Left lung (tissue), 10 donors: ENCODE measurements around the gene ZNF148. TPM values are rescaled to one million over a fixed set of nuclear protein-coding genes. Genes with fewer than 3 reads are reported as not detected.

Experiments used
- ATAC-seq: fragments of 200-7000 bp; cut with Tn5 transposase; one replicate; pipeline ENCODE4 v1.9.1; 2020; ENCODE audit warnings: moderate library complexity
- DNase-seq, 4 donors: peaks; one replicate each; pipeline ENCODE4 v3.0.0-alpha.2; 2013 to 2020
- H3K27ac ChIP-seq, 2 donors: fragments of 200-600 bp; sonication (generic) in 1 of 2; one replicate each; pipeline versions ENCODE4 v1.5.0 to v1.8.0; 2020 to 2021
- H3K27me3 ChIP-seq, 2 donors: fragments of 200-600 bp; sonication (generic) in 1 of 2; one replicate each; pipeline versions ENCODE4 v1.5.0 to v1.8.0; 2020 to 2021
- H3K36me3 ChIP-seq, 2 donors: fragments of 200-600 bp; sonication (generic) in 1 of 2; one replicate each; pipeline versions ENCODE4 v1.5.0 to v1.8.0; 2020 to 2021
- H3K4me1 ChIP-seq, 2 donors: fragments of 200-600 bp; one replicate each; pipeline ENCODE4 v1.8.0; 2021
- H3K4me3 ChIP-seq, 2 donors: fragments of 200-600 bp; sonication (generic) in 1 of 2; one replicate each; pipeline versions ENCODE4 v1.5.0 to v1.8.0; 2020 to 2021; ENCODE audit warnings: mild to moderate bottlenecking in 1 of 2
- H3K9me3 ChIP-seq, 2 donors: fragments of 200-600 bp; sonication (generic) in 1 of 2; one replicate each; pipeline versions ENCODE4 v1.5.0 to v1.8.0; 2020 to 2021
- intact Hi-C, 2 donors: fragments of 100-400 bp; cut with DNase I; formaldehyde crosslinking; loops; one replicate each; pipeline versions ENCODE4 v1.11.2 to v1.14.2; 2022
- polyA plus RNA-seq, 6 donors: library from polyadenylated mRNA; unstranded; fragments of 120-200 nt; gene quantifications; one replicate each; pipeline ENCODE4 v1.2.1, GENCODE V29; 2013; ENCODE audit not compliant: insufficient read length in 6 of 6
- total RNA-seq, 2 donors: library from RNA; stranded (reverse); fragmentation: NEBNext Ultra II Directional; extraction: Animal tissue kit (Norgen Biotek cat#: 25700); gene quantifications; one replicate each; pipeline ENCODE4 v1.2.1, GENCODE V29; 2021
- TF ChIP-seq, protein P1 (sequence below), 2 donors: fragments of 200-600 bp; sonication (generic) in 1 of 2; IDR thresholded peaks; one replicate each; pipeline versions ENCODE4 v1.5.0 to v1.8.0; 2021; ENCODE audit warnings: antibody characterized with exemption in 2 of 2
- donor health status: DM: no; HTN: yes; CAD: no.
- donor health status: DM: no; HTN: no; CAD: no.

Gene ZNF148
- total and polyA plus RNA-seq, 8 donors = 35.2 to 44.9 (median 40.3) TPM

DNA sequence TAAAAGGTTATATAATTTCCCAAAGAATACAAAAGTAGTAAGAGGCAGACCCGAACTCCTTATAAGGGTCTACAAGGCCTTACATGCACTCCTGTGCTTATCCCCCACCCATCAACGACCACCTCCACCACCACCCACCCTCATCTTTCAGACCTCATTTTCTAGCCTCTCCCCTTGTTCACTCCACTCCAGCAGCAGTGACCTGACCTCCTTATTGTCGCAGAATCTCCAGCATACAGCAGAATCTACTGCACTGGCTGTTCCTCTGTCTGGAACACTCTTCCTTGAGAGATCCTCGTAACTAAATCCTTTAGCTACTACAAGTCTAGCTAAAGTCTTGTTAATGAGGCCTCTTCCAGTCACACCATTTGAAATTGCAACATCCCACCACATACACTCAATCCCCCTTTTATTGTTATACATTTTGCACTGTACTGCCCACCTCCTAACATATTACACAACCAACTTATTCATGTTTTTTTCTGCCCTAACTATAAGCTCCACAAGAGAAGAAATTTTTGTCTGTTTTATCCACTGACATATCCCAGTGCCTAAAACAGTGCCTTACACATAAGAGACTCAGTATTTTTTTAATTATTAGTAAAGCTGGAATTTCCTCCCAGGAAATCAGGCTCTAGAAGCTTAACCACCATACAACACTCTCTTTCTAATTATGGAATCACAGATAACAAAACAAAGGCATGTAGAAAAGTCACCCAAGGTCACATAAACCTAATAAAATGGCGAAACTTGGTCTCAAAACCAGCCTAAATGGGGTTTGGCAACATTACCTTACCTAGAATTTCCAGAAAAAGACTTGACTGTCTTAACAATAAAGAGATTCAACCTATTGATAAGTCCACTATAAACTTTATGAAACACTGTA is 40.2 kb downstream of the ZNF148 start:
- no peak overlapping the region for H3K4me3 ChIP-seq
- TF ChIP-seq, protein P1, sequence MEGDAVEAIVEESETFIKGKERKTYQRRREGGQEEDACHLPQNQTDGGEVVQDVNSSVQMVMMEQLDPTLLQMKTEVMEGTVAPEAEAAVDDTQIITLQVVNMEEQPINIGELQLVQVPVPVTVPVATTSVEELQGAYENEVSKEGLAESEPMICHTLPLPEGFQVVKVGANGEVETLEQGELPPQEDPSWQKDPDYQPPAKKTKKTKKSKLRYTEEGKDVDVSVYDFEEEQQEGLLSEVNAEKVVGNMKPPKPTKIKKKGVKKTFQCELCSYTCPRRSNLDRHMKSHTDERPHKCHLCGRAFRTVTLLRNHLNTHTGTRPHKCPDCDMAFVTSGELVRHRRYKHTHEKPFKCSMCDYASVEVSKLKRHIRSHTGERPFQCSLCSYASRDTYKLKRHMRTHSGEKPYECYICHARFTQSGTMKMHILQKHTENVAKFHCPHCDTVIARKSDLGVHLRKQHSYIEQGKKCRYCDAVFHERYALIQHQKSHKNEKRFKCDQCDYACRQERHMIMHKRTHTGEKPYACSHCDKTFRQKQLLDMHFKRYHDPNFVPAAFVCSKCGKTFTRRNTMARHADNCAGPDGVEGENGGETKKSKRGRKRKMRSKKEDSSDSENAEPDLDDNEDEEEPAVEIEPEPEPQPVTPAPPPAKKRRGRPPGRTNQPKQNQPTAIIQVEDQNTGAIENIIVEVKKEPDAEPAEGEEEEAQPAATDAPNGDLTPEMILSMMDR (IDR thresholded peaks at IDR 0.05) = no peak
- peaks cover 10 to 28% of the 10 kb centered on the region in 2 donors for H3K4me1 ChIP-seq
- H3K36me3 ChIP-seq = peaks cover 0 to 3% of the 10 kb centered on the region in 2 donors
- ATAC-seq = no peak
- no peak for DNase-seq
- no peak overlapping the region for H3K27ac ChIP-seq
- intact Hi-C loops = no loop called here
- peaks cover 0 to 7% of the 10 kb centered on the region in 2 donors for H3K9me3 ChIP-seq
- no peaks in the 10 kb centered on the region for H3K27me3 ChIP-seq

DNA sequence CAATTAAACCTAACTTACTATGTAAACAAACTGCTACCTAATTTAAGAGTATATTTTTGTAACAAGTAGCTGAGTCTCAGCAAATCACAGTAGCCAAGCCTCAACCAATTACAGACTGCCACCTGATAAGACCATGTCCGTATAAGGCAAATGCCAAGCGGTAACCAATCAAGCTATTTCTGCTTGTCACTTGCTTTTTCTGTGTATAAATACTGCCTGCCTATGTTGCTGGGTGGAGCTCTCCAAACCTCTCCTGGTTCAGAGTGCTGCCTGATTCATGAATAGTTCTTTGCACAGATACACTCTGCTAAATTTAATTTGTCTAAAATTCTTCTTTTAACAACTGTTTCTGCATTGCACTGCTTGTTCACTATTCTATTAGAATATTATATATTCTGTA is 42.6 kb downstream of the ZNF148 start:
- peaks cover 0 to 9% of the 10 kb centered on the region in 2 donors for H3K36me3 ChIP-seq
- no peak for ATAC-seq
- TF ChIP-seq, protein P1 (IDR thresholded peaks at IDR 0.05) = no peak
- H3K4me3 ChIP-seq = no peak overlapping the region
- DNase-seq = no peak
- peaks cover 0 to 7% of the 10 kb centered on the region in 2 donors for H3K9me3 ChIP-seq
- intact Hi-C loops = no loop called here
- H3K27me3 ChIP-seq = no peaks in the 10 kb centered on the region
- peaks cover 10 to 25% of the 10 kb centered on the region in 2 donors for H3K4me1 ChIP-seq
- H3K27ac ChIP-seq = no peak overlapping the region

DNA sequence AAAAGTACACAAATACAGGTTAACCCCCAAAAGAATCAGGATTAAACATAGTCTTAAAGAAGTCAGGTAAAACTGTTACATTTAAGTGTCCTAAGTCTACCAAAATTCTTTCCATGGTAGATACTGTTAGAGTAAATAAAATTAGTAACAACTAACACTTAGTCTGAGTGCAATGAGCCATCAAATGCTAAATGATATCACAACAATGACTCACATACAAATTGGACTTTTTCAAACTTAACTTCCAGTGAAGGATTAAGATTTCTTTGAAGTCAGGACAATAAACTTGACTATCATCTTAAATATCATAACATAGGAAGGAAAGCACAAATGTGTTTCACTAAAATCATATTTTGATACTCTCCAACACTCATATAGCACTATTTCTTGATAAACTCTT is 43.9 kb downstream of the ZNF148 start:
- H3K27ac ChIP-seq = no peak overlapping the region
- H3K4me3 ChIP-seq = no peak overlapping the region
- H3K27me3 ChIP-seq = no peaks in the 10 kb centered on the region
- peaks cover 0 to 7% of the 10 kb centered on the region in 2 donors for H3K9me3 ChIP-seq
- peaks cover 10 to 18% of the 10 kb centered on the region in 2 donors for H3K4me1 ChIP-seq
- TF ChIP-seq, protein P1 (IDR thresholded peaks at IDR 0.05) = no peak
- intact Hi-C loops = no loop called here
- H3K36me3 ChIP-seq = peaks cover 0 to 9% of the 10 kb centered on the region in 2 donors
- DNase-seq (no peak), ATAC-seq (no peak)

DNA sequence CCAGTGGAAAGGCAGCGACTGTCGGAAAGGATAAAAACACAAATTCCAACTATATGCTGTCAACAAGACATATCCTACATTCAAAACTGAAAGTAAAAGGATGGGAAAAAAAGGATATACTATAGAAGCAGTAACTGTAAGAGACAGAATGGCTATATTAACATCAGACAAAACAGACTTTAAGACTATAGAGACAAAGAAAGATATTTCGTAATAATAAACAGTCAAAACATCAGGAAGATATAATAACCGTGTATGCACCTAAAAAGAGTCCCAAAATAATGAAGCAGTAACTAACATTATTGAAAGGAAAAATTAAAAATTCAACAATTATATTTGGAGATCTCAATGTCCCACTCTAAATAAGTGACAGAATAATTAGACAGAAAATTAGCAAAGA is 48.2 kb downstream of the ZNF148 start:
- Histone ChIP-seq H3K4me1 (no peaks in the 10 kb centered on the region), H3K4me3 (no peak overlapping the region), H3K27me3 (no peaks in the 10 kb centered on the region), H3K9me3 (no peaks in the 10 kb centered on the region), H3K36me3 (peaks cover 0 to 22% of the 10 kb centered on the region in 2 donors), H3K27ac (no peak overlapping the region)
- intact Hi-C loops = no loop called here
- ATAC-seq (no peak), DNase-seq (no peak)
- TF ChIP-seq, protein P1 (IDR thresholded peaks at IDR 0.05) = no peak

DNA sequence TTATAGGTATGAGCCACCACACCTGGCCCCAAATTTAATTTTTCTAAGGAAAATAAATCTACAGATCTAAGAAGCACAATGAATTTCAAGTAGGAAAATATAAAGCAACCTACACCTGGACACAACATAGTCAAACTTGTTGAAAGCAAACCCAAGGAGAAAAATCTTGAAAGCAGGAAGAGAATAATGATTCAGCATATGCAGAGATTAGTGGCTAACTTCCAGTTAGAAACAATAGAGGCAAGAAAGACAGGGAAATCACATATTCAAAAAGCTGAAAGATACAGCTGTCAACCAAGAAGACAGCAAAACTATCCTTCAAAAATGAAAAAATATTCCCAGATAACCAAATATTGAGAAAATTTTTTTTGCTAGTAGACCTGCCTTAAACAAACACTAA is 49.4 kb downstream of the ZNF148 start:
- TF ChIP-seq, protein P1 (IDR thresholded peaks at IDR 0.05) = no peak
- Histone ChIP-seq H3K27ac (no peak overlapping the region), H3K4me1 (no peaks in the 10 kb centered on the region), H3K4me3 (no peak overlapping the region), H3K9me3 (no peaks in the 10 kb centered on the region), H3K36me3 (peaks cover 0 to 23% of the 10 kb centered on the region in 2 donors), H3K27me3 (no peaks in the 10 kb centered on the region)
- ATAC-seq (no peak), DNase-seq (no peak)
- intact Hi-C loops = no loop called here
